ENCODE data around the gene C1QC.

C1QC gene

DNA sequence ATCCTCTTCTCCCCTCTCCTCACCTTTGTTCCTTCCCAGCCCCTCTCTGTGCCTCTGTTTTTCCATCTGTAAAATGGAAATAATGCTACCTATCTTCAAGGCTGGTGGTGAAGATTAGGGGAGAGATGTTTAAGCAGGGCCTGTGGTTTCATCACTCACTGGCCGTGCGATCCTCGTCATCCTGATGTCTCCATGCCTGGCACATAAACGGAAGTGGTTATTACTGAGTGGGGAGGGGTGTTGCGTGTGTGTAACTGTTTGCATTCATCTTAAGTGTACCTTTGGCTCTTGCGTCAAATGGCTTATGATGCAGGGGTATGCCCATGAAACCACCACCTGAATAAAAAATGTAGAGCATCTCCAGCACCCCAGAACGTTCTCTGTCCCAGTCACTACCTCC, 24.2 kb upstream of the C1QC start:
- no peak for DNase-seq (ENCODE audit: low read depth in 3 of 3)

- DNase-seq (ENCODE audit: low read depth in 3 of 3) = no peak
Observed at GRCh38 chr1:22619798-22620197, 23.6 kb upstream of the C1QC start.

DNA sequence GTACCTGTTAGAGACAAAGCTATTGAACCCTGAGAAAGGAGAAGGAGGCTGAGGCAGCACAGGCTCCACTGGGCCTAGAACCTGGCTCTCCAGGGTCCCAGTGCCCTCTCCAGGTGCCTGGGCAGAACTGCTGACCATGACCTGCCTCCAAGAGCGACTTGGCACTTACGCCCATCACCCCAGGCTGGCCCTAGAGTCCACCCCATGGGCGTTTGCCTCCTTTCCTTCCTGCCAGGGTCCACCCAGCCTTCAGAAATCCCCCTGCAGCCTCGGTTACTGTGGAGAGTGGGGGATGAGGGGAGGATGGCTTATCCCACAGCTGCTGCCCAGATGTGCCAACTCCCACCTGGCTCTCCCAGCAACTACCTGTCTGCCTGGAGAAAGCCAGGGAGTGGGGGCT, 21.7 kb upstream of the C1QC start:
- DNase-seq (ENCODE audit: low read depth in 3 of 3) = no peak

DNA sequence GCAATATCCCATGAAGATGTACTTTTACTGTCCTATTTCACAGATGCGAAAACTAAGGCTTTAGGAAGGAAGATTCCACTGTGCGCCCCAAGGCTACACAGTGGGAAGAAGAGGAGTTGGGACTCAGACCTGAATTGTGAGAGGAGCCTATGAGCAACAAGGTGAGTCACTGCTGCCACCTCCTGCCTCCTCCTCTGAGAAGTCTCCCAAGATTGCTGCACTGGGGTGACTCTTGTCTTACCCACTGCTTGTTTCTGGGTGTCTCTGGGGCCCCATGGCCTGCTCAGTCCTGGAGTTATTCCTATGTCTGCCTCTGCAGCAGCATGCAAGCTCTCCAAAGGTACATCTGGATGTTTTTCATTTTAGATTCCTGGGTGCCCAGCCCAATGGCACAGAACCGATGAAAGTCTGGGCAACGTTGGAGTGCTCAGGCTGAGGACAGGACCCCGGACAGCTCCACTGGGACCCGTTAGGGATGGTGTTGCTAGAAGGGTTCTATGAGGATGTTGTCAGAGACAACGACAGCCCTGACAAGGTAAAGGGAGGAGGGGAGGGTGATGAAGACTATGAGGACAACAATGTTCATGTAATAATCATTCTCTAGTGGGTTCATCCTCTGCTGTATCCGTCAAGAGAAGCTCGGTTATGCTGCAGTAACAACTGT, 18.0 kb upstream of the C1QC start:
- DNase-seq (ENCODE audit: low read depth in 3 of 3) = no peak

DNA sequence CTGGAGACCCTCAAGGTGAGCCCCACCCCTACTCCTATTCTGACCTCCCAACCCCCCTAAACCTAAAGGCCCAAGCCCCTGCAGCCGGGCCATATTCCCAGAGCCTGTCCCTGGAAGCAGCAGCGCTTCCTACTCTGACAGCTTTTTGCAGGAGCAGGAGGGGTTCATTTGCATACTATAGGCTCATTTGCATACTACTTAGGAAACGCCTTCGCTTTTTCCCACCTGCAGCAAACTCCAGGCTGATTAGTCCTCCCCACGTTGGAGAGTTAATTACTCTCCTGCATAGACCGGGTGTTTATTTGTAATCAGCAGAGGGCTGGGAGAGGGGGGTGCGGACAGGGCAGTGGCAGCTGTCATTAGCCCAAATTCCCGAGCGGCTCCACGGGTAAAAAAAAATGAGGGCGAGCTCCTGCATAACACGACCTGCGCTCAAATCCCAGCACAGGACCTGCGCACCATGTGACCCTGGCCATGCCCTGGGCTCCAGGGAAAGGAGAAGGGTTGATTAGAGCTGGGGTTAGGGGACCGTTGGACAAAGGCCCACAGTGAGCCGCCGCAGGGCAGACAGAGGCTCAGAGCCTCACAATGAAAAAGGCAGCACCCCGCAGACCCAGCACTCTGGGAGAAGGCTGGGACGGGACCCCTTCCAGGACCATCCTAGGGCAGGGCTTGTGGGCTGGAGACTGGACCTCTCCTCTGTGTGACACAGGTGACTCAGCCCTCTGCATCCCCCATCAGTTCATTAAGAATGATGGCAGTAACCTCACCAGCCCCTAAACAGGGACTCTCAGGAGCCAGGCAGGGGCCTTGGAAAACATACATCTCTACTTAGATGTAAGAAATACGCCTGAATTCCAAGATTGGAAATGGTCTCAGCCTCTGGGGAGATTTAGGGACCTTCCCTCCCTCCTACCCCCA, 16.9 kb upstream of the C1QC start:
- DNase-seq (ENCODE audit: low read depth in 3 of 3) = no peak

DNA sequence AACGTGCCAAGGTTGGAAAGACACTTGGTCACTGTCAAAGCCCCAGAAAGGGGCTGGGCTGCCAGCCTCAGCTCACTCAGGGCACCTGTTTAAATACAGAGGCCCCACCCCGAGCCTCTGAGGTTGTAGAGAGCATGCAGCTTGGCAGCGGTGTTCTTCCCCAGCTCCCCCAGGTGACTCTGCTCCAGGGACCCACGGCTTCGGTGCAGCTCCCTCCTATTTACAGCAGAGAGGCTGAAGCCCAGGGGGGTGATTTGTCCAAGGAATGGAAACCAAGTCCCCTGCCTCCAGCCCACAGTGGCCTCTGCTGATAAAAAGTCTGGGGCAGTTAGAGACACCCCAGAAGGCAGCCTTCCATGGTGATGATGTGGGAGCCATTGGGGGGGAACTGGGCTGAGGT, 16.1 kb upstream of the C1QC start:
- DNase-seq (ENCODE audit: low read depth in 3 of 3) = no peak

DNA sequence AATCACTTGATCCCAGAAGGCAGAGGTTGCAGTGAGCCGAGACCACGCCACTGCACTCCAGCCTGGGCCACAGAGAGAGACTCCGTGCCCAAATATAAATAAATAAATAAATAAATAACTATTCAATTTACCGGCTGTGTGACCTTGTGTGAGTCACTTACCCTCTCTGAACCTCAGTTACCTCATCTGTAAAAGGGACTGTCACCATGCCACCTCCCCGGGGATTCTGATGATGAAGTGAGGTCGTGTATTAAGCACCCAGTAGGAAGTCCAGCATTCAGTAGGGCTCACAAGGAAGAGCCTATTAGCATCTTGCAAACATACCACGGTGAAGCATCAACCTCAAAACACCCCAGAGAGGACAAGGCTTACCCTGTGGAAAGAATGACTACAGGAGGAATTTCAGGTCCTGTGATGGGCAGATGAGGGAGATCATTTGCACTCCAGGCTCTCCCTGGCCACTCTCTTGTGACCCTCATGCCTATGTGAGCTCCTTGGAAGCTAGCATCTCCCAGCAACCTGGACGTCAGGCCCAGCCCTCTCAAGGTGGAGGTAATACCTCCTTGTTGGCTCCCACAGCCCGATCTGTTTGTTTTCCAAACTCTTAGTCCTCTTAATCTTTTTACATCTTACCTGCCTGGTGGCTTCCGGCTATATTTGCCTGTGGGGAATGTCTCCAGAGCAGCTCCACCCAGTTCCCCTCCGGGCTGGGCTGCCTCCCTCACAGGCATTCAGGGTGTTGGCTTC, 14.6 kb upstream of the C1QC start:
- no peak for DNase-seq (ENCODE audit: low read depth in 3 of 3)

DNA sequence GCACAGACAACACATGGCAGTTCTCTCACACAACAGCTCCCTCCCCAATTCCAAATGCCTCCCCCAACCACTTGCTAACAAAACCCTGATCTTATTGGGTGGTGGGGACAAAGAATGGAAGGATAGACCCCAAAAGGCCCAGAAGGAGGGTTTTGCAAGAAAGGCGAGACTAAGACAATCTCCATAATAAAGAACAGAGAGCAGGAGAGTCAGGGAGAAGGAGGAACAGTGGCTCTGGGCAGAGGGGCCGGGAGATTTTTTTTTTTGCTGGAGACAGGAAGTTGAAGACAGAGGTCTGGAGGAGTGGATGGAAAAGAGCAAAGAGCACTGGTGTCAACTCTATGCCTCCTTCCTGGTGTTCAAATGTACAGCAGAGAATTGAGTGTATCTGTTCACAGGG, 13.5 kb upstream of the C1QC start:
- DNase-seq (ENCODE audit: low read depth in 3 of 3) = no peak

DNA sequence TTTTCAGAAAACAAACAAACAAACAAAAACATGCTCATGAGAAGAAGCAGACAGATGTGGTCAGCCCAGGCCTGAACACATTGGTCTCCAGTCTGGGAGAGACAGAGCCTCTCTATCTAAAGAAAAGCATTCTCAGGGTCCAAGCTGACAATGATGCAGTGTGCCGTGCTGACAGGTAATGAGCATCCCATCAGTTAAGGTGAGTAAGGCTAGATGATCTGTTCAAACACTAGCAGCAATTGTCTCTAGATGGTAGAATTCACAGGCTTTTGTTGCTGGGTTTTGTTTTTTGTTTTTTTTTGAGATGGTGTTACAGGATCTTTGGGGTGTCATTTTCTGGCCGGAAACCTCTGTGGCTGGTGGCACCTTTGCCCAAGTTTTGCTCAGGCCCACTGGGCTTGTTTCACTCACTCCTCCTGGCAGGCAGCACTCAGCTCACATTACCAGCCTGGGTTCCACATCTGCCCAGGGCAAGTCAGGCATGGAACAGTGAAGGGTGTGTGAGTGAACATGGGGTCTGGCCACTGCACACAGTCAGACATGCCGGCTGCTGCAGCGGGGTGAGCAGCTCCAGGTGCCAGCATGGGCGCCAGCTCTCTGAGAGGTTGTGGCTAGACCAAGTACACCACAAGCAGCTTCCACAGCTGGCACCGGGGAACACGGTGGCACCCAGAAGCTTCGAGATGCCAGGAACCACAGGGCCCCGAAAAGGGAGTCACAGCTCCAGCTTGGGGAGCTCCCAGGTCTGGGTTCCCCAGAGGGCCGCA, 9.6 kb upstream of the C1QC start:
- no peak for DNase-seq (ENCODE audit: low read depth in 3 of 3)

DNA sequence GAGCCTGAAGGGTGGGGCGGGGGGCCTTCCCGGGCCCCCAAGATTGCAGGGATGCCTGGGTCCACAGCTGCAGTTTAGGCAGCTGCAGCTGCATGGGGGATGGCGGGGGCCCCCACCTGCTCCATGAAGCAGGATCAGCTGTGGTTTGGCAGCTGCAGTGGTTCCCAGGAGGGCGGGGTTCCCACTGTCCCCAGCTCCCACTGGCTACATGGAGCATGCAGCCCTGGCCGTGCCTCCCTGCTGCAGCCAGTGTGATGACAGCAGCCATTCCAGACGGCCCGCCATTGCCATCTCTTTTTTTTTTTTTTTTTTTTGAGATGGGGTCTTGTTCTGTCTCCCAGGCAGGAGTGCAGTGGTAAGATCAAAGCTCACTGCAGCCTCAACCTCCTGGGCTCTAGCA, 8.0 kb upstream of the C1QC start:
- DNase-seq (ENCODE audit: low read depth in 3 of 3) = no peak

DNA sequence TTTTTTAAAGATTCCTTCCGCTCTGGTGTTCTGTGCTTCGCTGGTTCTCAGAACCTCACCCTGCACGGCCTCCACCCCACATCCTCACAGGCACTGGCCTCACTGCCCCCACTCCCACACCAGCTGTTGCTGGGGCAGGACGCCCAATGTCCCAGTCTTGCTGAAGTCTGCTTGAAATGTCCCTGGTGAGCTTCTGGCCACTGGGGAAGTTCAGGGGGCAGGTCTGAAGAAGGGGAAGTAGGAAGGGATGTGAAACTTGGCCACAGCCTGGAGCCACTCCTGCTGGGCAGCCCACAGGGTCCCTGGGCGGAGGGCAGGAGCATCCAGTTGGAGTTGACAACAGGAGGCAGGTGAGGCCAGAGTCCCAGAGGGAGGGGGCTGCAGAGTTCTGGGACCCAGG, 7.1 kb upstream of the C1QC start, which contains the start of gene C1QA:
Gene C1QA, plus strand, starts transcription at position 276 of the 400 bp plus-strand sequence. CDS start 989 bp downstream, outside the sequence.
- no peak for DNase-seq (ENCODE audit: low read depth in 3 of 3)

- no peak for DNase-seq (ENCODE audit: low read depth in 3 of 3)
Observed at GRCh38 chr1:22636927-22637326, 6.5 kb upstream of the C1QC start.

GRCh38 chr1:22637907-22638445, 5.5 kb upstream of the C1QC start:
- no peak for DNase-seq (ENCODE audit: low read depth in 3 of 3)

GRCh38 chr1:22638476-22639234, 4.8 kb upstream of the C1QC start:
- no peak for DNase-seq (ENCODE audit: low read depth in 3 of 3)

DNA sequence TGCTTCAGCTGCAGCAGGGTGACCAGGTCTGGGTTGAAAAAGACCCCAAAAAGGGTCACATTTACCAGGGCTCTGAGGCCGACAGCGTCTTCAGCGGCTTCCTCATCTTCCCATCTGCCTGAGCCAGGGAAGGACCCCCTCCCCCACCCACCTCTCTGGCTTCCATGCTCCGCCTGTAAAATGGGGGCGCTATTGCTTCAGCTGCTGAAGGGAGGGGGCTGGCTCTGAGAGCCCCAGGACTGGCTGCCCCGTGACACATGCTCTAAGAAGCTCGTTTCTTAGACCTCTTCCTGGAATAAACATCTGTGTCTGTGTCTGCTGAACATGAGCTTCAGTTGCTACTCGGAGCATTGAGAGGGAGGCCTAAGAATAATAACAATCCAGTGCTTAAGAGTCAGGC, 4.1 kb upstream of the C1QC start:
- no peak for DNase-seq (ENCODE audit: low read depth in 3 of 3)

GRCh38 chr1:22641247-22641646, 2.2 kb upstream of the C1QC start:
- no peak for DNase-seq (ENCODE audit: low read depth in 3 of 3)

DNA sequence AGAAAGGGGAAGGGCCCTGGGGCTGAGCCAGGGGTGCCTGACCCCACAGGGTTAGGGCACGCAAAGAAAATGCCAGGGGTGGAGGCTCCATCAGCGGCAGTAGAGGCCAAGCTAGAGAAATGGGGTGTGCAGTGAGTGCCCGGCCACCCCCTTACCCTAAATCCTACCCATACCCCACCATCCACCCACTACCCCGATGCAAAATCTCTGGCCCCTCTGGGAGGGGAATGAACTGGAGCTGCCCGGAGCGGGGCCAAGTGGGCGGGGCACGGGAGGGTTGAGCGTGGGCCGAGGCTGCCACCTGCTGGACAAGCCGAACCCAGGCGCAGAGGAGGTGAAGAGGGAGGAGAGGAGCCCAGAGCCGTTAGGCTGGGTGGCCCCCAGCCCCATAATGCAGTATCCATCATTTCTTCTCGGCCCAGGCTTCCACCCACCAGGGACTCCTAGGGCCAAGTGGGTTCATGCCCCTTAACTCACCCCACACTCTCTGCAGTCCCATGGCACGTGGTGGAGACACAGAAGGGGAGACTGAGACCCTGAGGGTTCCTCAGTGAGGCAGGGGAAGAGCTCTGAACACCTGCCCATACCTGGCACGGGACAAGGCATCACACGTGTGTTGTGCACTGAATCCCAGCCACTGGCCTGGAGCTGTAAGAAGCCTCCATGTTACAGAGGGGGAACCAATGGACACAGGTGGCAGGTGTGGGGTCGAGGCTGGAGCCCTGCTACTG, 1.4 kb upstream of the C1QC start:
- peak; percentile 47 to 72 (median 61) for DNase-seq (ENCODE audit: low read depth in 3 of 3)

- no peak for DNase-seq (ENCODE audit: low read depth in 3 of 3)
Observed at GRCh38 chr1:22643928-22644327, 495 bp downstream of the C1QC start.

DNA sequence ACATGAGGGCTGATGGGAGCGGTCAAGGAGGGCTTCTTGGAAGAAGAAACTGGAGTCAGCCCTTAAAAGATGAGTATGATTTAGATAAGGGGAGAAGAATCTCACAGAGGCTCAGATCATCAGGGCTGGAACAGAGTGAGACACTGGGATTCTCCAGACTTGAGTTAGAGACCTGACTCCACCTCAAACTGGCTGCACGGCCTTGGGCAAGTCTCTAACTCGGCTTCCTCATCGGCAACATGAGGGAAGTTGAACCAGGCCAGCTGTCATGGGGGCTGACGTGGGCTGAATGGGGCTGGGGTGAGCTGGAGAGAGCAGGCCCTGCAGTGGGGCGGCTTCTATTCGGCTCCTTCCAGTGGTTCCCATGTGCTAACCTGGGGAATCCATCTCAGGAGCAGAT, 2.5 kb downstream of the C1QC start:
- DNase-seq (ENCODE audit: low read depth in 3 of 3) = no peak

- DNase-seq (ENCODE audit: low read depth in 3 of 3) = no peak
Observed at GRCh38 chr1:22646384-22646783, 3.0 kb downstream of the C1QC start.

Data from stimulated activated CD4-positive, alpha-beta T cell treated with anti-CD3 and anti-CD28 coated beads, TNF-alpha, amount 100 ng/mL, for 24 hours (primary cell).